Keratinocyte (primary cell): ENCODE results near the gene TUFM. TPM values are rescaled to one million over a fixed set of nuclear protein-coding genes. Genes with fewer than 3 reads are reported as not detected.
"Not testable (repeated sequence)": the region's sequence is repeated elsewhere in the genome, so short reads cannot be mapped to it uniquely, and the experiment has no call there.

Experiments used
- DNase-seq: peaks from one replicate; pipeline ENCODE4 v3.0.0-alpha.2; 2011; ENCODE audit warnings: low read depth, missing footprints, low spot score
- FAIRE-seq: peaks from 2 replicates; lab custom pipeline; 2011; peaks lifted over from hg19 to GRCh38; lab: Jason Lieb, UNC
- H2AFZ ChIP-seq: 2 replicates; pipeline ENCODE4 v1.6.0; 2012; ENCODE audit warnings: low read length, control low read depth, inconsistent platforms; ENCODE audit not compliant: control insufficient read depth
- H3K27ac ChIP-seq: 2 replicates; pipeline ENCODE4 v1.5.1; 2011; ENCODE audit warnings: low read length; ENCODE audit not compliant: control insufficient read depth, insufficient read depth
- H3K27me3 ChIP-seq: 3 replicates; pipeline ENCODE4 v1.6.0; 2011; ENCODE audit warnings: low read length; ENCODE audit not compliant: control insufficient read depth, insufficient read depth; ENCODE audit errors: extremely low read depth
- H3K36me3 ChIP-seq, 2 experiments: 2 replicates in 1 of 2; 3 replicates in 1 of 2; pipeline ENCODE4 v1.5.1; 2011; ENCODE audit warnings: low read length in 2 of 2, mild to moderate bottlenecking in 1 of 2; ENCODE audit not compliant: control insufficient read depth in 2 of 2, insufficient read depth in 2 of 2; ENCODE audit errors: extremely low read depth in 1 of 2
- H3K4me1 ChIP-seq: 3 replicates; pipeline ENCODE4 v1.5.1; 2011; ENCODE audit warnings: low read length; ENCODE audit not compliant: control insufficient read depth, insufficient read depth; ENCODE audit errors: extremely low read depth
- H3K4me2 ChIP-seq: 3 replicates; pipeline ENCODE4 v1.6.0; 2011; ENCODE audit warnings: low read depth, low read length; ENCODE audit not compliant: control insufficient read depth, insufficient read depth; ENCODE audit errors: extremely low read depth
- H3K4me3 ChIP-seq, 3 experiments: fragments of 200-600 bp in 1 of 3; sonication (generic) in 1 of 3; 2 replicates in 2 of 3; 3 replicates in 1 of 3; pipeline ENCODE4 v1.5.1; 2011 to 2016; ENCODE audit warnings: low read length in 3 of 3, mild to moderate bottlenecking in 3 of 3, control low read depth in 2 of 3, inconsistent platforms in 1 of 3, low read depth in 1 of 3, mixed read lengths in 1 of 3, mixed run types in 1 of 3, moderate library complexity in 1 of 3; ENCODE audit not compliant: control insufficient read depth in 2 of 3, insufficient read depth in 2 of 3; ENCODE audit errors: extremely low read depth in 1 of 3
- H3K79me2 ChIP-seq: 2 replicates; pipeline ENCODE4 v1.6.0; 2012; ENCODE audit warnings: low read length; ENCODE audit not compliant: control insufficient read depth, insufficient read depth
- H3K9ac ChIP-seq: 3 replicates; pipeline ENCODE4 v1.6.0; 2011; ENCODE audit warnings: low read length; ENCODE audit not compliant: control insufficient read depth, insufficient read depth; ENCODE audit errors: extremely low read depth
- H3K9me1 ChIP-seq: 3 replicates; pipeline ENCODE4 v1.6.0; 2011; ENCODE audit warnings: low read length; ENCODE audit not compliant: control insufficient read depth, insufficient read depth; ENCODE audit errors: extremely low read depth
- H3K9me3 ChIP-seq: 2 replicates; pipeline ENCODE4 v1.5.1; 2012; ENCODE audit warnings: low read depth, low read length; ENCODE audit not compliant: control insufficient read depth
- H4K20me1 ChIP-seq: 3 replicates; pipeline ENCODE4 v1.6.0; 2011; ENCODE audit warnings: low read length; ENCODE audit not compliant: control insufficient read depth, insufficient read depth; ENCODE audit errors: extremely low read depth
- CTCF ChIP-seq, 3 experiments: IDR thresholded peaks in 1 of 3; conservative IDR thresholded peaks in 1 of 3; optimal IDR thresholded peaks in 1 of 3; 2 replicates in 2 of 3; 3 replicates in 1 of 3; pipeline versions ENCODE3 to v1.5.1; 2011; ENCODE audit warnings: low read length in 3 of 3, mild to moderate bottlenecking in 3 of 3, moderate library complexity in 2 of 3, control low read depth in 1 of 3, inconsistent platforms in 1 of 3; ENCODE audit not compliant: insufficient read depth in 2 of 3; ENCODE audit errors: extremely low read depth in 1 of 3
- EZH2 ChIP-seq: IDR thresholded peaks from one replicate; pipeline ENCODE4 v1.6.1; 2012; ENCODE audit warnings: inconsistent platforms, mild to moderate bottlenecking, low read length, moderate library complexity
- dilution Hi-C: fragments of 300-500 bp; cut with MboI; formaldehyde crosslinking; loops from one replicate; pipeline ENCODE4 v1.7.0; 2020; ENCODE audit warnings: low sequenced_read_pairs; ENCODE audit not compliant: extremely low pct_ligation_motif_present
- polyA plus RNA-seq, 5 experiments: library from polyadenylated mRNA; depleted of rRNA in 3 of 5; stranded (reverse) in 3 of 5; stranded (forward) in 1 of 5; unstranded in 1 of 5; fragments of >200 nt; gene quantifications; 1 replicate in 1 of 5; 2 replicates in 3 of 5; 3 replicates in 1 of 5; pipeline versions ENCODE4 v1.2.1 to v1.2.3, GENCODE V29; 2011 to 2012; ENCODE audit warnings: missing spikeins in 2 of 5, low read depth in 1 of 5, low replicate concordance in 1 of 5

TUFM gene
- polyA plus RNA-seq, 1 donor (not counting 4 experiments of a cell fraction or from before 2014, with no cell fraction given), result 134 TPM

GRCh38 chr16:28869201-28869600, 23.1 kb upstream of the TUFM start:
- FAIRE-seq (no peak), DNase-seq (no peak)
- Histone ChIP-seq H3K4me3 (no peak overlapping the region), H3K36me3 (peaks cover 25 to 36% of the 10 kb centered on the region in 2 experiments), H3K4me2 (no peak overlapping the region), H3K9ac (no peak overlapping the region), H4K20me1 (no peaks in the 10 kb centered on the region), H3K9me1 (no peaks in the 10 kb centered on the region), H3K4me1 (peaks cover 8% of the 10 kb centered on the region), H3K9me3 (no peaks in the 10 kb centered on the region), H3K27me3 (no peaks in the 10 kb centered on the region), H3K27ac (no peak overlapping the region), H2AFZ (no peak overlapping the region), H3K79me2 (peaks cover 26% of the 10 kb centered on the region)
- no peak for TF ChIP-seq CTCF (optimal IDR thresholded peaks at IDR 0.05 in 1 of 3, IDR thresholded peaks at IDR 0.05 in 1 of 3, conservative IDR thresholded peaks at IDR 0.05 in 1 of 3; ENCODE audit: extremely low read depth in 1 of 3, insufficient read depth in 2 of 3, low read length in 3 of 3)
- no peak for TF ChIP-seq EZH2
- dilution Hi-C loops, result no loop called here

GRCh38 chr16:28867646-28868045, 21.5 kb upstream of the TUFM start:
- dilution Hi-C loops, FAIRE-seq, DNase-seq, H3K27ac ChIP-seq, H4K20me1 ChIP-seq, H3K4me3 ChIP-seq, H3K9me1 ChIP-seq, H3K4me1 ChIP-seq, H3K9me3 ChIP-seq, H3K27me3 ChIP-seq, H3K4me2 ChIP-seq, H3K9ac ChIP-seq, H2AFZ ChIP-seq: not testable (repeated sequence)
- Histone ChIP-seq H3K79me2 (peaks cover 36% of the 10 kb centered on the region), H3K36me3 (peaks cover 20 to 31% of the 10 kb centered on the region in 2 experiments)

GRCh38 chr16:28867241-28867640, 21.1 kb upstream of the TUFM start:
- H4K20me1 ChIP-seq, result no peaks in the 10 kb centered on the region
- H3K36me3 ChIP-seq, result peaks cover 18 to 31% of the 10 kb centered on the region in 2 experiments
- H3K4me3 ChIP-seq, result no peak overlapping the region
- H3K4me2 ChIP-seq, result no peak overlapping the region
- no peak for DNase-seq
- H3K4me1 ChIP-seq, result peaks cover 9% of the 10 kb centered on the region
- H3K9ac ChIP-seq, result no peak overlapping the region
- peaks cover 37% of the 10 kb centered on the region for H3K79me2 ChIP-seq
- H3K9me3 ChIP-seq, result no peaks in the 10 kb centered on the region
- TF ChIP-seq CTCF (optimal IDR thresholded peaks at IDR 0.05 in 1 of 3, IDR thresholded peaks at IDR 0.05 in 1 of 3, conservative IDR thresholded peaks at IDR 0.05 in 1 of 3; ENCODE audit: extremely low read depth in 1 of 3, insufficient read depth in 2 of 3, low read length in 3 of 3) (no peak), EZH2 (no peak)
- dilution Hi-C loops, result no loop called here
- H2AFZ ChIP-seq, result no peak overlapping the region
- FAIRE-seq, result no peak
- no peaks in the 10 kb centered on the region for H3K27me3 ChIP-seq
- no peaks in the 10 kb centered on the region for H3K9me1 ChIP-seq
- no peak overlapping the region for H3K27ac ChIP-seq
